Inflammatory macrophage (primary cell): ENCODE results near the gene ELAVL4.

Experiments used
- DNase-seq, 2 donors: peaks; one replicate each; pipeline ENCODE4 v3.0.0-alpha.2; 2020 to 2022
- total RNA-seq, 18 experiments: gene quantifications; one replicate each; lab custom pipeline; 2026; ENCODE audit warnings: mixed read lengths in 6 of 18, inconsistent platforms in 2 of 18; lab: John Stamatoyannopoulos, UW

Gene ELAVL4
- 0 to 0.65 (median 0.22) reads per million in 18 experiments for total RNA-seq

GRCh38 chr1:50108497-50109059 is at the start of gene ELAVL4:
Gene ELAVL4, plus strand, starts transcription at chr1:50108920. Its CDS starts 270 bp downstream, at chr1:50109190.
- DNase-seq: peak; percentile 3 to 17

GRCh38 chr1:50060279-50060678 is 48.4 kb upstream of the ELAVL4 start:
- no peak for DNase-seq

GRCh38 chr1:50066806-50067205 is 41.9 kb upstream of the ELAVL4 start:
- no peak for DNase-seq

GRCh38 chr1:50074931-50075330 is 33.8 kb upstream of the ELAVL4 start:
- no peak for DNase-seq

- DNase-seq: no peak
Observed at GRCh38 chr1:50077273-50077672, 31.4 kb upstream of the ELAVL4 start.

- DNase-seq: peak; percentile 4 to 7
Observed at GRCh38 chr1:50080904-50081586, 27.7 kb upstream of the ELAVL4 start.

GRCh38 chr1:50084389-50084788 is 24.3 kb upstream of the ELAVL4 start:
- no peak for DNase-seq

- DNase-seq: no peak
Observed at GRCh38 chr1:50091068-50091467, 17.7 kb upstream of the ELAVL4 start.

- no peak for DNase-seq
Observed at GRCh38 chr1:50095716-50096115, 13.0 kb upstream of the ELAVL4 start.

GRCh38 chr1:50097021-50097679 is 11.6 kb upstream of the ELAVL4 start:
- peak; percentile 21 to 51 for DNase-seq

- DNase-seq: peak in 1 of 2 donors; percentile 13
Observed at GRCh38 chr1:50097791-50098190, 10.9 kb upstream of the ELAVL4 start.

- DNase-seq: peak in 1 of 2 donors; percentile 4
Observed at GRCh38 chr1:50098591-50099021, 10.1 kb upstream of the ELAVL4 start.

GRCh38 chr1:50099654-50100053 is 9.1 kb upstream of the ELAVL4 start:
- DNase-seq: no peak

GRCh38 chr1:50103615-50104081 is 5.1 kb upstream of the ELAVL4 start:
- no peak for DNase-seq

GRCh38 chr1:50105433-50105832 is 3.3 kb upstream of the ELAVL4 start:
- DNase-seq: no peak

- DNase-seq: no peak
Observed at GRCh38 chr1:50106095-50106761, 2.5 kb upstream of the ELAVL4 start.

GRCh38 chr1:50109116-50109515 is 396 bp downstream of the ELAVL4 start:
- no peak for DNase-seq

GRCh38 chr1:50109647-50110075 is 941 bp downstream of the ELAVL4 start:
- peak; percentile 60 to 75 for DNase-seq

- DNase-seq: peak; percentile 29 to 35
Observed at GRCh38 chr1:50110151-50110550, 1.4 kb downstream of the ELAVL4 start.

- DNase-seq: no peak
Observed at GRCh38 chr1:50110656-50111055, 1.9 kb downstream of the ELAVL4 start.

GRCh38 chr1:50111503-50111902 is 2.8 kb downstream of the ELAVL4 start:
- no peak for DNase-seq

- no peak for DNase-seq
Observed at GRCh38 chr1:50112193-50112592, 3.5 kb downstream of the ELAVL4 start.

- DNase-seq: no peak
Observed at GRCh38 chr1:50123071-50123470, 14.4 kb downstream of the ELAVL4 start.
